ENCODE measurements around the gene GGT6. TPM values are rescaled to one million over a fixed set of nuclear protein-coding genes. Genes with fewer than 3 reads are reported as not detected.

GGT6 gene
- polyA plus RNA-seq, 1 of the 3 experiments (the other 2 are of a cell fraction): not detected

DNA sequence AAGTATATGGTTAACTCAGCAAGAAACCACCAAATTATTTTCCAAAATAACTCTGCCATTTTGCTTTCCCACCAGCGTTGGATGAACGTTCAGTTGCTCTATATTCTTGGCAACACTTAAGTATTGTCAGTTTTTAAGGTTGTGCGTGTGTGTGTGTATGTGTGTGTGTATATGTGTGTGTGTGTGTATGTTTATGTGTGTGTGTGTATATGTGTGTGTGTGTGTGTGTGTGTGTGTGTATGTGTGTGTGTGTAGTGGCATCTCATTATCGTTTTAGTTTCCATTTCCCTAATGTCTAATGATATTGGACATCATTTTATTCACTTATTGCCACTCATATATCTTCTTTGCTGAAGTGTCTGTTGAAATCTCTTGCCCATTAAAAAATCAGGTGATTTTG is 12.7 kb upstream of the GGT6 start:
- Histone ChIP-seq H3K4me2 (no peak overlapping the region), H3K36me3 (replicated peaks in 1 of 2; ENCODE audit: control insufficient read depth in 1 of 2, insufficient read depth in 2 of 2, low read length in 1 of 2) (no peaks in the 10 kb centered on the region), H2AFZ (ENCODE audit: low read depth) (no peak overlapping the region), H3K9ac (no peak overlapping the region), H4K20me1 (ENCODE audit: insufficient read depth) (no peaks in the 10 kb centered on the region), H3K9me2 (no peaks in the 10 kb centered on the region), H3K79me2 (ENCODE audit: insufficient read depth) (no peaks in the 10 kb centered on the region), H3F3A (replicated peaks; ENCODE audit: insufficient read depth) (no peaks in the 10 kb centered on the region), H3K9me3 (no peaks in the 10 kb centered on the region), H3K27me3 (ENCODE audit: insufficient read depth) (peaks cover 24% of the 10 kb centered on the region; the same call in 1 of the 2 replicates), H3K27ac (ENCODE audit: low read depth in 2 of 2, low read length in 1 of 2) (no peak overlapping the region), H3K4me1 (ENCODE audit: control insufficient read depth in 1 of 2, insufficient read depth in 2 of 2, low read depth in 1 of 2, low read length in 1 of 2) (no peaks in the 10 kb centered on the region), H3K4me3 (ENCODE audit: low read depth in 2 of 2, low read length in 1 of 2) (no peak overlapping the region)
- ChIA-PET CTCF (interaction anchor here (5.6 kb wide), 1 partner anchor 53 kb away, joined by 25 read pairs; no protein-coding TSS in a partner anchor), POLR2A (no interaction called here)
- TF ChIP-seq RCOR1 (IDR thresholded peaks at IDR 0.05; ENCODE audit: low read length) (no peak), MXI1 (IDR thresholded peaks at IDR 0.05; ENCODE audit: low read depth, low read length) (no peak), SMC3 (IDR thresholded peaks at IDR 0.05; ENCODE audit: low read depth, low read length) (no peak), RFX5 (IDR thresholded peaks at IDR 0.05; ENCODE audit: low read length) (no peak), EZH2phosphoT487 (IDR thresholded peaks at IDR 0.05; ENCODE audit: borderline replicate concordance, low read depth) (no peak), MEF2A (IDR thresholded peaks at IDR 0.05; ENCODE audit: borderline replicate concordance, low read depth) (no peak), TCF12 (IDR thresholded peaks at IDR 0.05) (no peak), GABPA (IDR thresholded peaks at IDR 0.05; ENCODE audit: low read depth) (no peak), SIN3A (IDR thresholded peaks at IDR 0.05; ENCODE audit: borderline replicate concordance, low read depth, low read length) (no peak), RXRA (IDR thresholded peaks at IDR 0.05; ENCODE audit: borderline replicate concordance, low read depth) (no peak), TEAD4 (IDR thresholded peaks at IDR 0.05; ENCODE audit: borderline replicate concordance, insufficient read depth) (no peak), EP300 (IDR thresholded peaks at IDR 0.05; ENCODE audit: borderline replicate concordance in 1 of 2, low read depth in 1 of 2, low read length in 1 of 2) (no peak), JUND (IDR thresholded peaks at IDR 0.05) (no peak), POLR2AphosphoS5 (IDR thresholded peaks at IDR 0.05; ENCODE audit: low read depth, low read length) (no peak)
- TF ChIP-seq, protein P1, sequence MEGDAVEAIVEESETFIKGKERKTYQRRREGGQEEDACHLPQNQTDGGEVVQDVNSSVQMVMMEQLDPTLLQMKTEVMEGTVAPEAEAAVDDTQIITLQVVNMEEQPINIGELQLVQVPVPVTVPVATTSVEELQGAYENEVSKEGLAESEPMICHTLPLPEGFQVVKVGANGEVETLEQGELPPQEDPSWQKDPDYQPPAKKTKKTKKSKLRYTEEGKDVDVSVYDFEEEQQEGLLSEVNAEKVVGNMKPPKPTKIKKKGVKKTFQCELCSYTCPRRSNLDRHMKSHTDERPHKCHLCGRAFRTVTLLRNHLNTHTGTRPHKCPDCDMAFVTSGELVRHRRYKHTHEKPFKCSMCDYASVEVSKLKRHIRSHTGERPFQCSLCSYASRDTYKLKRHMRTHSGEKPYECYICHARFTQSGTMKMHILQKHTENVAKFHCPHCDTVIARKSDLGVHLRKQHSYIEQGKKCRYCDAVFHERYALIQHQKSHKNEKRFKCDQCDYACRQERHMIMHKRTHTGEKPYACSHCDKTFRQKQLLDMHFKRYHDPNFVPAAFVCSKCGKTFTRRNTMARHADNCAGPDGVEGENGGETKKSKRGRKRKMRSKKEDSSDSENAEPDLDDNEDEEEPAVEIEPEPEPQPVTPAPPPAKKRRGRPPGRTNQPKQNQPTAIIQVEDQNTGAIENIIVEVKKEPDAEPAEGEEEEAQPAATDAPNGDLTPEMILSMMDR (IDR thresholded peaks at IDR 0.05): no peak
- TF ChIP-seq, protein P2, sequence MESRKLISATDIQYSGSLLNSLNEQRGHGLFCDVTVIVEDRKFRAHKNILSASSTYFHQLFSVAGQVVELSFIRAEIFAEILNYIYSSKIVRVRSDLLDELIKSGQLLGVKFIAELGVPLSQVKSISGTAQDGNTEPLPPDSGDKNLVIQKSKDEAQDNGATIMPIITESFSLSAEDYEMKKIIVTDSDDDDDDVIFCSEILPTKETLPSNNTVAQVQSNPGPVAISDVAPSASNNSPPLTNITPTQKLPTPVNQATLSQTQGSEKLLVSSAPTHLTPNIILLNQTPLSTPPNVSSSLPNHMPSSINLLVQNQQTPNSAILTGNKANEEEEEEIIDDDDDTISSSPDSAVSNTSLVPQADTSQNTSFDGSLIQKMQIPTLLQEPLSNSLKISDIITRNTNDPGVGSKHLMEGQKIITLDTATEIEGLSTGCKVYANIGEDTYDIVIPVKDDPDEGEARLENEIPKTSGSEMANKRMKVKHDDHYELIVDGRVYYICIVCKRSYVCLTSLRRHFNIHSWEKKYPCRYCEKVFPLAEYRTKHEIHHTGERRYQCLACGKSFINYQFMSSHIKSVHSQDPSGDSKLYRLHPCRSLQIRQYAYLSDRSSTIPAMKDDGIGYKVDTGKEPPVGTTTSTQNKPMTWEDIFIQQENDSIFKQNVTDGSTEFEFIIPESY (IDR thresholded peaks at IDR 0.05; ENCODE audit: borderline replicate concordance, low read depth): no peak
- TF ChIP-seq, protein P3, sequence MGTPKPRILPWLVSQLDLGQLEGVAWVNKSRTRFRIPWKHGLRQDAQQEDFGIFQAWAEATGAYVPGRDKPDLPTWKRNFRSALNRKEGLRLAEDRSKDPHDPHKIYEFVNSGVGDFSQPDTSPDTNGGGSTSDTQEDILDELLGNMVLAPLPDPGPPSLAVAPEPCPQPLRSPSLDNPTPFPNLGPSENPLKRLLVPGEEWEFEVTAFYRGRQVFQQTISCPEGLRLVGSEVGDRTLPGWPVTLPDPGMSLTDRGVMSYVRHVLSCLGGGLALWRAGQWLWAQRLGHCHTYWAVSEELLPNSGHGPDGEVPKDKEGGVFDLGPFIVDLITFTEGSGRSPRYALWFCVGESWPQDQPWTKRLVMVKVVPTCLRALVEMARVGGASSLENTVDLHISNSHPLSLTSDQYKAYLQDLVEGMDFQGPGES (IDR thresholded peaks at IDR 0.05; ENCODE audit: low read depth, low read length): no peak
- TF ChIP-seq, protein P4, sequence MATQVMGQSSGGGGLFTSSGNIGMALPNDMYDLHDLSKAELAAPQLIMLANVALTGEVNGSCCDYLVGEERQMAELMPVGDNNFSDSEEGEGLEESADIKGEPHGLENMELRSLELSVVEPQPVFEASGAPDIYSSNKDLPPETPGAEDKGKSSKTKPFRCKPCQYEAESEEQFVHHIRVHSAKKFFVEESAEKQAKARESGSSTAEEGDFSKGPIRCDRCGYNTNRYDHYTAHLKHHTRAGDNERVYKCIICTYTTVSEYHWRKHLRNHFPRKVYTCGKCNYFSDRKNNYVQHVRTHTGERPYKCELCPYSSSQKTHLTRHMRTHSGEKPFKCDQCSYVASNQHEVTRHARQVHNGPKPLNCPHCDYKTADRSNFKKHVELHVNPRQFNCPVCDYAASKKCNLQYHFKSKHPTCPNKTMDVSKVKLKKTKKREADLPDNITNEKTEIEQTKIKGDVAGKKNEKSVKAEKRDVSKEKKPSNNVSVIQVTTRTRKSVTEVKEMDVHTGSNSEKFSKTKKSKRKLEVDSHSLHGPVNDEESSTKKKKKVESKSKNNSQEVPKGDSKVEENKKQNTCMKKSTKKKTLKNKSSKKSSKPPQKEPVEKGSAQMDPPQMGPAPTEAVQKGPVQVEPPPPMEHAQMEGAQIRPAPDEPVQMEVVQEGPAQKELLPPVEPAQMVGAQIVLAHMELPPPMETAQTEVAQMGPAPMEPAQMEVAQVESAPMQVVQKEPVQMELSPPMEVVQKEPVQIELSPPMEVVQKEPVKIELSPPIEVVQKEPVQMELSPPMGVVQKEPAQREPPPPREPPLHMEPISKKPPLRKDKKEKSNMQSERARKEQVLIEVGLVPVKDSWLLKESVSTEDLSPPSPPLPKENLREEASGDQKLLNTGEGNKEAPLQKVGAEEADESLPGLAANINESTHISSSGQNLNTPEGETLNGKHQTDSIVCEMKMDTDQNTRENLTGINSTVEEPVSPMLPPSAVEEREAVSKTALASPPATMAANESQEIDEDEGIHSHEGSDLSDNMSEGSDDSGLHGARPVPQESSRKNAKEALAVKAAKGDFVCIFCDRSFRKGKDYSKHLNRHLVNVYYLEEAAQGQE (IDR thresholded peaks at IDR 0.05; ENCODE audit: low read depth, low read length): no peak
- TF ChIP-seq, protein P5, sequence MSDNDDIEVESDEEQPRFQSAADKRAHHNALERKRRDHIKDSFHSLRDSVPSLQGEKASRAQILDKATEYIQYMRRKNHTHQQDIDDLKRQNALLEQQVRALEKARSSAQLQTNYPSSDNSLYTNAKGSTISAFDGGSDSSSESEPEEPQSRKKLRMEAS (IDR thresholded peaks at IDR 0.05; ENCODE audit: low read depth): no peak
- TF ChIP-seq, protein P6, sequence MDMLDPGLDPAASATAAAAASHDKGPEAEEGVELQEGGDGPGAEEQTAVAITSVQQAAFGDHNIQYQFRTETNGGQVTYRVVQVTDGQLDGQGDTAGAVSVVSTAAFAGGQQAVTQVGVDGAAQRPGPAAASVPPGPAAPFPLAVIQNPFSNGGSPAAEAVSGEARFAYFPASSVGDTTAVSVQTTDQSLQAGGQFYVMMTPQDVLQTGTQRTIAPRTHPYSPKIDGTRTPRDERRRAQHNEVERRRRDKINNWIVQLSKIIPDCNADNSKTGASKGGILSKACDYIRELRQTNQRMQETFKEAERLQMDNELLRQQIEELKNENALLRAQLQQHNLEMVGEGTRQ (IDR thresholded peaks at IDR 0.05; ENCODE audit: borderline replicate concordance, low read depth, low read length): no peak
- 61% methylated on average over 4 of the region's 4 CpGs for WGBS (ENCODE audit: low lambda C conversion rate)
- no peak for DNase-seq

All from SK-N-SH (cell line).